Mammary epithelial cell (primary cell): ENCODE data around the gene DNAH10.

Source experiments
- EZH2 ChIP-seq: IDR thresholded peaks from 2 replicates; pipeline ENCODE4 v1.6.1; 2012; ENCODE audit warnings: low read length, inconsistent platforms, borderline replicate concordance
- TF ChIP-seq, protein P1 (sequence below), 2 donors: IDR thresholded peaks in 1 of 2; conservative IDR thresholded peaks in 1 of 2; 2 replicates each; pipeline ENCODE4 v1.5.1; 2011 to 2012; ENCODE audit warnings: inconsistent platforms in 2 of 2, low read length in 2 of 2, mild to moderate bottlenecking in 2 of 2, control low read depth in 1 of 2, low read depth in 1 of 2; ENCODE audit not compliant: insufficient read depth in 1 of 2; ENCODE audit errors: extremely low read depth in 1 of 2

DNA sequence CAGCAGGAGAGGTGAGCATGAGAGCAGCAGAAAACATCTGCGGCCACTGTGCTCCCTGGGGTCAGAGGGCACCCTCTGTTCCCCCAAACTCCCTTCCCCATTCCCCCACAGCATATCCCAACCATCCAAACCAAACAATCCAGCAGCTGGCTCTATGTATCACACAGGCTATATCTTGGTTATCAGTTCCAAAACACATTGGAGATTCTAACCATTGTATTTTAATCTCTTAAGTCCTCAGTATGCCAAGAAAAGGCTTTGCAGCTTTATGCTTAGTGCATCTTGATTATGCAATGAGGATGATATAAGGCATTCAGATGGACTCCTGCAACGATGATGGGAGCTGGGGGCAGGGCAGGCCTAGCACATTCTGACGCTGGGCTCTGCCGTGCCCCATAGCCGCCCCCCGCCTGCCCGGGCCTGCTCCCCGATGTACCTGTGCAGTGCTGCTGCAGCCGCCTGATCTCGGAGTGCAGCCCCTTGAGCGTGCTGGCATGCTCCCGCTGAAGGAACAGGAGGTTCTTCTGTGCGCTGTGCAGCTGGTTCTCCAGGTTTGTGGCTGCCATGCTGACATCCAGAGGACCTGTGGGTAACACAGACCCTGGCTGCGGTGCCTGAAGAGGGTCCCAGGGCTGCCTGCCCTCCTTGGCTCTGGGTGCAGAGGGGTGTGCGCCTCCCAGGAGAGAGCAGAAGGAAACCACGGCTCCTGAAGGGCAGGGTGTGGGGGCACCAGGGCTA, 181.0 kb downstream of the DNAH10 start:
- TF ChIP-seq, protein P1, sequence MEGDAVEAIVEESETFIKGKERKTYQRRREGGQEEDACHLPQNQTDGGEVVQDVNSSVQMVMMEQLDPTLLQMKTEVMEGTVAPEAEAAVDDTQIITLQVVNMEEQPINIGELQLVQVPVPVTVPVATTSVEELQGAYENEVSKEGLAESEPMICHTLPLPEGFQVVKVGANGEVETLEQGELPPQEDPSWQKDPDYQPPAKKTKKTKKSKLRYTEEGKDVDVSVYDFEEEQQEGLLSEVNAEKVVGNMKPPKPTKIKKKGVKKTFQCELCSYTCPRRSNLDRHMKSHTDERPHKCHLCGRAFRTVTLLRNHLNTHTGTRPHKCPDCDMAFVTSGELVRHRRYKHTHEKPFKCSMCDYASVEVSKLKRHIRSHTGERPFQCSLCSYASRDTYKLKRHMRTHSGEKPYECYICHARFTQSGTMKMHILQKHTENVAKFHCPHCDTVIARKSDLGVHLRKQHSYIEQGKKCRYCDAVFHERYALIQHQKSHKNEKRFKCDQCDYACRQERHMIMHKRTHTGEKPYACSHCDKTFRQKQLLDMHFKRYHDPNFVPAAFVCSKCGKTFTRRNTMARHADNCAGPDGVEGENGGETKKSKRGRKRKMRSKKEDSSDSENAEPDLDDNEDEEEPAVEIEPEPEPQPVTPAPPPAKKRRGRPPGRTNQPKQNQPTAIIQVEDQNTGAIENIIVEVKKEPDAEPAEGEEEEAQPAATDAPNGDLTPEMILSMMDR (conservative IDR thresholded peaks at IDR 0.05 in 1 of 2, IDR thresholded peaks at IDR 0.05 in 1 of 2; ENCODE audit: extremely low read depth in 1 of 2, insufficient read depth in 1 of 2, low read depth in 1 of 2, low read length in 2 of 2): no peak
- no peak for TF ChIP-seq EZH2
